GM18868 (cell line): ENCODE data around the gene UTF1.

Experiments
- ATAC-seq: cut with Tn5 transposase; IDR thresholded peaks from one replicate; pipeline ENCODE4 v1.9.1; 2021; ENCODE audit warnings: mild to moderate bottlenecking, moderate library complexity; ENCODE audit not compliant: unreplicated experiment

UTF1 gene

GRCh38 chr10:133196221-133196915 is 33.6 kb upstream of the UTF1 start:
- no peak for ATAC-seq

GRCh38 chr10:133196936-133197758 is 32.9 kb upstream of the UTF1 start:
- ATAC-seq = no peak

DNA sequence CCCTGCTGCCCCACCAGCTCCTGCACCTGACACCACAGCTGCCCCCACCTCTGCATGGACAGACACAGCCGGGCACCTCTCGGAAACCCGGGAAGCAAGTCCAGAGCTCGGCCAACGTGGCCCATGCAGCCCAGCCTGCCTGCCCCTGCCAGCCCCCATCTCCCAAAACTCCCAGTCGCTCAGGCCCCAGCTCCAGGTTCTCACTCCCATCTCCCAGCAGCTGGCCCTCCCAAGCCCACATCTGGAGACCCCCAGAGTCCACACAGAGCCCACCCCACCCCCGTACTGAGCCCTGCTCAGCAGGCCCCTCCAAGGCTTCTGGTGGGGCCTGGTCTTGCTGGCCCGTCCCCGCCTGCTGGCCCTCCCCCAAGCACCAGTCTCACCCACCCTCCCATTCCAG is 32.2 kb upstream of the UTF1 start:
- ATAC-seq = no peak

- ATAC-seq = no peak
These were observed 31.8 kb upstream of the UTF1 start for GRCh38 chr10:133198206-133198605.

- ATAC-seq = no peak
These were observed 31.2 kb upstream of the UTF1 start for GRCh38 chr10:133198621-133199487.

DNA sequence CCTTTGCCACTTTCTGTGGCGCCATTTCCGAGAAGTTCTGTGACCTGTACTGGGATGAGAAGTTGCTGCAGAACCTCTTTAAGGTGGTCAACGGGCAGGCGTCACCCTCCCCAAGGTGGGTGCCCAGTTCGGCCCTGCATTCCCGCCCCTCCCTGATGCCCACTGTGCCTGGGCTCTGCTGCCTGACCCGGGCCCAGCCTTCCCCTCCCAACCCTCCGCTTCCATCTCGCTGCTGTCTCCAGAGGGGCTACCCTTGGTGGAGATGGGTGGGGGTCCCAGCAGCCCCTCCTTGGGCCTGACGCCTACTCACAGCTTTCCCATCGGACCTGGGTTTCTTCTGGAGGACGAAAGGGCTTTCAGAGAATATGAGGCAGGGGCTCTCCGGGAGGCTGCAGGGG is 30.5 kb upstream of the UTF1 start:
- ATAC-seq = no peak

DNA sequence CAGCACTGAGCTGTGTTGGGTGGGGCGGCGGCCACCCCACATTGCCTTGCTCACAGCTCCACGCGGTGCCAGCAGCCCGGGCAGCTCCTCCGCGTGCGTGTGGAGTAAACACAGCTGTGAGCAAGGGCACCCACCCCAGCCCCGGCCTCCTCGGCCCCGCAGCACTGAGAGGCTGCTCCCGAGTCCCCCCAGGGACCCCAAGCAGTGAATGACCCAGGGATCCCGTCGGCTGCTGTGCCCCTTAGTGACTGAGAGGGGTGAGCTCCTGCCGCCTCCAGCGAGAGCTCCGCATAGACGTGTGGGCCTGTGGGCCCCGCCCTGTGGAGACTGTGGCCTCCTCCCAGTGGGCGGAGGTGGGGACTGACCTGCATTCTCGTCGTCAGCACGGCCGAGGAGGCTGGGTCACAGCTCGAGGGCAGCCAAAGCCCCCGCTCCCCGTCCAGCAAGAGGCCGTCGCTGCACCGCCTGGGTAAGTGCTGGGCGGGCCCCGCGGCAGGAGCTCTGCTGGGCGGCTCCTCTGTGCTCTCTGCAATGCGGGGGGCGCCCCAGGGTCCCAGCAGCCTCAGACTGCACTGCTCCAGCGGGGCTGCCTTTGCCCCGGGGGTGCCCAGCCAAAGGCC is 29.9 kb upstream of the UTF1 start:
- ATAC-seq = no peak

DNA sequence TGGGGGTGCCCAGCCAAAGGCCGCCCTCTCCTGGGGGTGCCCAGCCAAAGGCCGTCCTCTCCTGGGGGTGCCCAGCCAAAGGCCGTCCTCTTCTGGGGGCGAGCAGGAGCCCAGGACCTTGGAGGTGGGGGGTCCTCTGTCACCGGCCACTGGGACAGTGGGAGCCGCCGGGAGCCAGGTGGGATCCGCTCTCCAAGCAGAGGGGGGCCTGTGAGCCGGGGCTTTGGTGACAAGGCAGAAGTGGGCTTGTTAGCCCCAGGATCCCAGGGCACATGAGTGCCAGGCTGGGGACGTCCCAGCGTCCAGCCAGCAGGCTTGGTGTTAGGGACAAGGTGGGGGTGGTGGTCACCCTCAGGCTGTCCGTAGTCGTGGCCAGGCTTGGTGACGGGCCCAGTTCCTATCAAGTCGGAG is 29.4 kb upstream of the UTF1 start:
- ATAC-seq = no peak

GRCh38 chr10:133201151-133201947 is 28.7 kb upstream of the UTF1 start:
- no peak for ATAC-seq

- ATAC-seq = no peak
These were observed 27.9 kb upstream of the UTF1 start for GRCh38 chr10:133201948-133202725.

- ATAC-seq = no peak
These were observed 27.0 kb upstream of the UTF1 start for GRCh38 chr10:133202778-133203651.

DNA sequence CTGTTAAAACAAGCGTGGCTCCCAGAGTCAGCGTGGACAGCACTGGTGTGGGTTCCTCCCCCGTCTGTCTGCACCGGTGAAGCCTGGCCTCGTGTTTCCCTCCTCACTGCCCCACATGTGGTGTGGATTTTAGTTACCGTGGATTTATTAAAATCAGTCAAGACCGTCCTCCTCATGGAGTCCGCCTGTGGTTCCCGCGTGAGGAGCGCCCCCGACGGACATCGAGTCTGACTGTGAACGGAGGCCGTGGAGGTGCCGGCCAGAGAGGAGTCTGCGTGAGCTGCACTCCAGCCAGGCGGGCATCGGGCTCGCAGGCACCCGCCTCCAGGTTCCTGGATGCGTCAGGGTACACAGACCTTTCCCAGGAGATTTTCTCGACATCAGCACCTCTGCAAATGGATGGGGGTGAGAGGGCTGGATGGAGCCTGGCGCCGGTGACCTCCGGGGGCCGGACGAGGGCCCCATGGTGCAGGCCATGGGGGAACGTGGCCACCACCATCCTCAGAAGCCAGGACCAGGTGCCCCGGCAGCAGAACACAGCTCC is 26.3 kb upstream of the UTF1 start:
- no peak for ATAC-seq

DNA sequence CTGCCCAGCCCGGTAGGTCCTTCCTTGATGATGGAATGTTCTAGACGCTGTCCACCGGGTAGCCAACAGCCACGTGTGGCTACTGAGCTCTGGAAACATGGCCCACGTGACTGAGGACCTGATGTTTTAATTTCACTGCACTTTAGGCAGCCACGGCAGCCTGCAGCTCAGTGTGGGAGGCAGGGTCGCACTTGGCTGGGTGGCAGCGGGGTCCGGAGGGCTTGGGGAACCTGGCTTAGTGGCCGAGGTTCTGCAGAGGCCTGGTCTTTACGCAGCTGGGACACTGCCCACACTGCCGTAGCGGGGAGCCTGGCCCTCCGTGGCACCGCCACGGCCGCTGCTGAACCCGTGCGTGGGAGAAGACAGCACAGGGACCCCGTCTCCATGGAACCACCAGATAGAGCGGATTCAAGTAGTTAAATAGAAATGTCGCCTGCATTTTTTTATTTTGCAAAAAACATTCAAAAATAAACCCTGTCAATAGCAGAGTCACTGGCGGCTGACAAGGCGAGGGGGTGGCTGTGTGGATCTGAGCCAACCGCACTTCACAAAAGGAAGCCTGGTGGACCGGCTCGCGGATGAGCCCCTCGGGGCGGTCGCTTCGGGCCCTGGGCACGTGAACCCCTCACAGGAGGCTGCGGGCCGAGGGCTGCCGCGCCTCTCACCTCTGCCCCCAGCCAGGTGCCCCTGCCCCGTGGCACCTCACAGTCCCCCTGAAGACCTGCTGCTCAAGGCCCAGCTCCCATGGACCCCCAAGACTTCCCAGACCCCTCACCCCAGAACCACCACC is 25.6 kb upstream of the UTF1 start:
- ATAC-seq = no peak

DNA sequence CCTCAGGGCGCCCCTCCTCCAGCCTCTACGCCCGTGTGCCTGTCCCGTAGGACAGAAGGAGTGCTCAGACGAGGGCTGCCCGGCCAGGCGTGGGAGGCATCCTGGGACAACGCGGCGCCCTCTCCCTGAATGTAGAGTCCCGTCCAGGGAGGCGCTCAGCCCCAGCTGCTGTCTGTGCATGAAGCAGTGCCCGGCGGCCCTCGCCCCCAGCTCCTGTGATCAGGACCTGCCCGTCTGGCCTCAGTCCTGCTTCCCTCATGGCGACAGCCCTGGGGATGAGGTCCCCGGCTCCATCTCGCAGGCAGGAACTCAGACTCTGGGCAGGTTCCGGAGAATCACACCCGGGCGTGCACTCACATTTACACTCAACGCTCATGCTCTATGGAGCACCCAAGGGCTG is 24.9 kb upstream of the UTF1 start:
- ATAC-seq = no peak

- ATAC-seq = no peak
These were observed 23.5 kb upstream of the UTF1 start for GRCh38 chr10:133206356-133207040.

DNA sequence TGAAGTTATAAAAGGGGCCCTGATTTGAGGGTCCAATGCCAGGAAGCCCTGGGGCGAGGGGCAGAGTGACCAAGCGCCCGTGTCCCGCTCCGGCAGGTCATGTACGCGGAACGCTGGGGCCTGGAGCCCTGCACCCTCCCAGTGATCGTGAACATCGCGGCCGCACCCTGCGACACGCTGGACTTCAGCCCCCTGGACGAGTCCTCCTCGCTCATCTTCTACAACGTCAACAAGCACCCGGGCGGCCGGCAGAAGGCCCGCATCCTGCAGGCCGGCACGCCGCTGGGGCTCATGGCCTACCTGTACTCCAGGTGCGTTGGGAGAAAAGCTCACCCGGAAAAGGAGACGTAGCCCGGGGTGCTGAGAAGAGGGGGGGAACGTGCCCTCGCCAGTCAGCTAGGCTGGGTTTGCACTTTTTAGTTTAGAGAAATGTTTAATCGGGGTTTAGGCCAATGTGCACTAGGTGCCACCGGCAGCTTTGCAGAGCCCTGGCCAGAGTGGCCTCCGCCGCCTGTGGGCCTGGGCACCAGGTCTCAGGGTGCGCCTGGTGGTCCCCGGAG is 22.9 kb upstream of the UTF1 start:
- no peak for ATAC-seq

DNA sequence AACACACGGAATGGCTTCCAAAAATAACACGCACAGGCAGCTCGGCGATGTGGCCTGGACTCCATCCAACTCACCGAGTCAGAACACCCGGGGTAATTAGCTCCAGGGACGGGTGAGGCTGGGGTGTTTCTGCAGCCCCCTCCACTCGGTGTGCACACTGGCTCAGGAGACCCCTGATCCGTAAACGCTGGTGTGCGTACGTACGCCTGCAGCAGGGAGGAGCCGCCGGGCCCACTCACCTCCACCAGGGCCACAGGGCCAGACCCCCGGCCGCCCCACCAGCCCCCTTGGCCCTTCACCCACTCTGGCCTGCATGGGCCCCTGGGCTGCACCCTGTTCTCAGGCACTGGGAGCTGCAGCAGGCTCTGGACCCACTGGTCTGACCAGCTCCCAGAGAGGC is 22.4 kb upstream of the UTF1 start:
- ATAC-seq = no peak
